ENCODE data around the gene HELB.

The HELB gene

DNA sequence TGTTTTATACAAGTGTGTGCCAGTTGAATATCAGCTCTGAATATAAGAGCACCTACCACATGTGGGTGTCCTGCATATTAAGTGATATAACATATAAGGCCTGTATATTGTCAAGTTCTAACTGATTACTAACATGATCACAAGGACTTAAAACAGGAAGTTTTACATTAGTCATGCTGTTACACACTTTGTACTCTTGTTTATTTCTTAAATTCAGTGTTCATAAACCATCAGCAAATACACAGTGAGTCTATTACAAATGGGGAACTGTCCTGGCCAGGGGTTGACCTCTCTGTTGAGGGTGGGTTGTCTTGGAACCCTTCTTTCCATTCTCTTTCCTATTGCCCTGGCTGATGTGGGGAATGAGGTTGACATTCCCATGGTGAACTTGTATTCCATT, 19.1 kb downstream of the HELB start:
- Mint-ChIP-seq H3K4me1 (peaks cover 30% of the 10 kb centered on the region), H3K27me3 (no peaks in the 10 kb centered on the region), H3K36me3 (ENCODE audit: low read depth) (peaks cover 39% of the 10 kb centered on the region), H3K27ac (no peak overlapping the region), H3K9me3 (no peaks in the 10 kb centered on the region), H3K4me3 (no peak overlapping the region)
- DNase-seq (no peak), ATAC-seq (no peak)

- ATAC-seq (peak; percentile 36), DNase-seq (no peak)
- H3K27ac Mint-ChIP-seq = no peak overlapping the region
- no peak overlapping the region for H3K4me3 Mint-ChIP-seq
- peaks cover 49% of the 10 kb centered on the region for H3K36me3 Mint-ChIP-seq (ENCODE audit: low read depth)
- no peaks in the 10 kb centered on the region for H3K9me3 Mint-ChIP-seq
- H3K27me3 Mint-ChIP-seq = no peaks in the 10 kb centered on the region
- H3K4me1 Mint-ChIP-seq = peaks cover 28% of the 10 kb centered on the region
These were observed 20.7 kb downstream of the HELB start for GRCh38 chr12:66323017-66323416.

GRCh38 chr12:66329941-66330340, 27.6 kb downstream of the HELB start:
- no peak for ATAC-seq
- Mint-ChIP-seq H3K4me3 (no peak overlapping the region), H3K36me3 (ENCODE audit: low read depth) (peaks cover 45% of the 10 kb centered on the region), H3K9me3 (no peaks in the 10 kb centered on the region), H3K27me3 (no peaks in the 10 kb centered on the region), H3K27ac (no peak overlapping the region), H3K4me1 (peaks cover 16% of the 10 kb centered on the region)
- DNase-seq = no peak

GRCh38 chr12:66331016-66331415, 28.7 kb downstream of the HELB start:
- H3K27me3 Mint-ChIP-seq = no peaks in the 10 kb centered on the region
- no peak for ATAC-seq
- peaks cover 44% of the 10 kb centered on the region for H3K36me3 Mint-ChIP-seq (ENCODE audit: low read depth)
- no peak overlapping the region for H3K4me3 Mint-ChIP-seq
- no peak overlapping the region for H3K27ac Mint-ChIP-seq
- H3K9me3 Mint-ChIP-seq = no peaks in the 10 kb centered on the region
- DNase-seq = no peak
- H3K4me1 Mint-ChIP-seq = peaks cover 16% of the 10 kb centered on the region

DNA sequence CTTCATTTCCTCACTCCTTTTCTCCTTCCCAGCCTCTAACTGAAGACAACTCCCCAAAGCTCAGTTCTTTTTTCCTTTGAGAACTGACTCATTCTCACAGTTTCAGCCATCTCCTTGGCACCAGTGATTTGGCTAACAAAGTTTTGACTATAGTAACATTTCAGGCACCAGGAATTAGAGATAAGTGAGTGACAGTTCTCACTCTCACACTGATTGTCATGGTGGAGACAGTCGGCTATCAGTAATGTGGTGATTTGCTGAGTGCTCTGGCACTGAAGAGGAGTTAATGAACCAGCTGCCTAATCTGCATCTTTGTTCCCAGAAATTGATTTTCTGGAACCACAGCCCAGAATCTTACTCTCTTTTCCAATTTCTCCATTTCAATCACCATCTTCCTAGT, 29.5 kb downstream of the HELB start:
- ATAC-seq (peak; percentile 20), DNase-seq (no peak)
- H3K27me3 Mint-ChIP-seq = no peaks in the 10 kb centered on the region
- no peaks in the 10 kb centered on the region for H3K9me3 Mint-ChIP-seq
- H3K27ac Mint-ChIP-seq = no peak overlapping the region
- H3K36me3 Mint-ChIP-seq (ENCODE audit: low read depth) = peaks cover 44% of the 10 kb centered on the region
- H3K4me3 Mint-ChIP-seq = no peak overlapping the region
- peaks cover 16% of the 10 kb centered on the region for H3K4me1 Mint-ChIP-seq

DNA sequence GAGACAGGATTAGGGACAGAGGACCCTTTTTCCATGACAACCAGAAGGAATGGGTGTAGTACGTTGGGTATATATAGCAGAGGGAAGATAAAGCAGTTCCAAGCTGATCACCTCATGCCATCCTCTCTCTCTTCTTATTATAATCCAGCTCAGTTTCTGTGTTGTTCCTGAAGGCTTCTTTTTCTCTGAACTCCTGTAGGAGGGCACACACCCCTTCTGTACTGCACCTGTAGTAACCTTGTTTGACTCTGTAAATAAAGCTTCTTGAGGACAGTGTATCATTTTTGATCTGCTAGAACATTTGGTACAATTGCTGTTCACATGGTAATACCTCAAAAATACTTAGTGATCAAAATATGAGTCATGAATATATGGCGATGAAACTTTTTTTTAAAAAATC, 33.5 kb downstream of the HELB start:
- peaks cover 55% of the 10 kb centered on the region for H3K36me3 Mint-ChIP-seq (ENCODE audit: low read depth)

DNA sequence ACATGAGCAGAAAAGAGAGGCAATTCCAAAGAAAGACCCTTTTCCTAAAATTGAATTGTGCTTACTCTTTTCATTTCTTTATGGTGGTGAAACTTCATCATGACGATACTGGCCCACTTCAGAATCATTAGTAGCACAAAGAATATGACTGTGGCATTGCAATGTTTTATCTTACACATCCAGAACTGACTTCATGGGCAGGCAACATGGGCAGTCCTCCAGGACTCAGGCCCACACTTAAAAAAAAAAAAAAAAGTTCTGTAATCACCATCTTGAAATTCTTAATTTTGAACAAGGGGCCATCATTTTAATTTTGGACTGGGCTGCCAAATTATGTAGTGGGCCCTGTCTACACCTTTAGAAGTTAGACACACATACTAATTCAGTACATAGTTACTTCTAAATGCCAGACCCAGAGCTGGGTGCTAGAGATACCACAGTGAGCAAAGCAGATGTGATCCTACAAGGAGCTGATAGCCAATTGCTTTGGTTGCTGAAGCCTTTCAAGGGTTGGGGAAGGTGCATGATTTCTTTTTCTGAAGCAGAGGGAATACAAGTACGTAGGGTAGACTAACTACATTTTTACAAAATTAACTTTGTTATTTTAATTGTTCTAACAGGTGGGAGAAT, 35.2 kb downstream of the HELB start:
- Mint-ChIP-seq H3K4me1 (peaks cover 3% of the 10 kb centered on the region), H3K36me3 (ENCODE audit: low read depth) (peaks cover 53% of the 10 kb centered on the region), H3K27me3 (no peaks in the 10 kb centered on the region), H3K27ac (no peak overlapping the region), H3K9me3 (peaks cover 23% of the 10 kb centered on the region), H3K4me3 (no peak overlapping the region)
- ATAC-seq (no peak), DNase-seq (no peak)

More for the DNA sequence above, 33.5 kb downstream of the HELB start:
- no peak overlapping the region for H3K4me3 Mint-ChIP-seq
- DNase-seq = no peak
- no peak overlapping the region for H3K27ac Mint-ChIP-seq
- H3K27me3 Mint-ChIP-seq = no peaks in the 10 kb centered on the region
- H3K4me1 Mint-ChIP-seq = peaks cover 9% of the 10 kb centered on the region
- ATAC-seq = no peak
- peaks cover 10% of the 10 kb centered on the region for H3K9me3 Mint-ChIP-seq

DNA sequence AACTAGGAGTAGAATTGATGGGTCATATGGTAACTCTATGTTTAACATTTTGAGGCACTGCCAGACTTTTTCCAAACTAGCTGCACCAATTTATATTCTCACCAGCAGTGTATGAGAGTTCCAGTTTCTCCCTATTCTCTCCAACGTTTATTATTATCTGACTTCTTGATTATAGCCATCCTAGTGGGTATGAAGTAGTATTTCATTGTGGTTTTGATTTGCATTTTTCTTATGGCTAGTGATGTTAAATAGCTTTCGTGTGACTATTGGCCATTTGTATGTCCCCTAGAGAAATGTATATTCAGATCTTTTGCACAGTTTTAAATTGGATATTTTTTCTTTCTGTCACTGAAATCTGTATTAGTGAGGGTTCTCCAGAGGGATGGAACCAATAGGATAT, 37.8 kb downstream of the HELB start:
- Mint-ChIP-seq H3K4me1 (peaks cover 13% of the 10 kb centered on the region), H3K4me3 (no peak overlapping the region), H3K27me3 (no peaks in the 10 kb centered on the region), H3K36me3 (ENCODE audit: low read depth) (peaks cover 63% of the 10 kb centered on the region), H3K27ac (no peak overlapping the region), H3K9me3 (peaks cover 23% of the 10 kb centered on the region)
- DNase-seq (no peak), ATAC-seq (no peak)

- Mint-ChIP-seq H3K36me3 (ENCODE audit: low read depth) (peaks cover 67% of the 10 kb centered on the region), H3K4me3 (no peak overlapping the region), H3K27ac (no peak overlapping the region), H3K9me3 (peaks cover 23% of the 10 kb centered on the region), H3K27me3 (no peaks in the 10 kb centered on the region), H3K4me1 (peaks cover 23% of the 10 kb centered on the region)
- ATAC-seq = no peak
- DNase-seq = no peak
These were observed 38.8 kb downstream of the HELB start for GRCh38 chr12:66341126-66341525.

DNA sequence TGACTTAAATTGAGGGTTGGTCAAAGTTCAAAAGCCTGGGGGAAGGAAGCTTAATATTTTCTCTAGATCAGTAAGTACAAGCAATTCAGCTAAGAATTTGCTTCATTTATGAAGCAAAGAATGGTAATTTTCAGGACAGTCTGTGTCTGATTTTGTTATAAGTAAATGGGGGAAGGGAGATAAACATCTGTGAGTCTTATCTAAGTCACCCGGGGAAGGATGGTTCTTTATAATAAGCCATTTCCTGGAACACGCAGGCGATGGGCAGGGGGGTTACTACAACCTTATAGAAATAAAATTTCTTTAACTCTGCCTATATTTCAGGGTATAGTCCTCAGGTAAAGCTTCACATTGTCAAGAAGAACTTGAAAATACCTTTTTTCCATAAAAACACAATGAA, 42.9 kb downstream of the HELB start:
- Mint-ChIP-seq H3K27ac (peak overlapping the region; percentile 39), H3K36me3 (ENCODE audit: low read depth) (peaks cover 55% of the 10 kb centered on the region), H3K4me3 (no peak overlapping the region), H3K27me3 (no peaks in the 10 kb centered on the region), H3K9me3 (peaks cover 16% of the 10 kb centered on the region), H3K4me1 (peaks cover 31% of the 10 kb centered on the region)
- no peak for DNase-seq
- ATAC-seq = no peak

GRCh38 chr12:66345956-66346355, 43.7 kb downstream of the HELB start:
- H3K4me1 Mint-ChIP-seq = peaks cover 31% of the 10 kb centered on the region
- DNase-seq (no peak), ATAC-seq (no peak)
- no peaks in the 10 kb centered on the region for H3K27me3 Mint-ChIP-seq
- peaks cover 11% of the 10 kb centered on the region for H3K9me3 Mint-ChIP-seq
- H3K27ac Mint-ChIP-seq = no peak overlapping the region
- peaks cover 49% of the 10 kb centered on the region for H3K36me3 Mint-ChIP-seq (ENCODE audit: low read depth)
- H3K4me3 Mint-ChIP-seq = no peak overlapping the region

DNA sequence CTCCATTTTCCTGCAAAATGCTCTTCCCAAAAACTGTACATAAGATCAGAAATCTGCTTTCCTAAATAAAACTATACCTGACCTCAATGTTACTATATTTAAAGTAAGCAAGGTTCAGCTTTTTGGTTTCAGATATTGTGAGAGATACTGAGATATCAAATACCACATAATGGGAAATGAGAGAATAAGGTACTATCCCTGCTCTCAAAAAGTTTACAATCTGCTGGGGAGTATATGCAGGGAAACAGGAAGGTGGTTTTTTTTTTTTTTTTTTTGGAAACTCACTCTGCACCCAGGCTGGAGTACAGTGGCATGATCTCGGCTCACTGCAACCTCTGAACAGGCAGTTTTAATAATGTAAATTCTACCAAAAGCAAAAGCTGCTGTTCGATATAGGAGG, 49.0 kb downstream of the HELB start:
- H3K4me1 Mint-ChIP-seq = peaks cover 7% of the 10 kb centered on the region
- H3K27me3 Mint-ChIP-seq = no peaks in the 10 kb centered on the region
- peaks cover 21% of the 10 kb centered on the region for H3K36me3 Mint-ChIP-seq (ENCODE audit: low read depth)
- DNase-seq = no peak
- H3K27ac Mint-ChIP-seq = no peak overlapping the region
- no peak overlapping the region for H3K4me3 Mint-ChIP-seq
- no peaks in the 10 kb centered on the region for H3K9me3 Mint-ChIP-seq
- no peak for ATAC-seq

GRCh38 chr12:66352197-66352596, 49.9 kb downstream of the HELB start:
- Mint-ChIP-seq H3K4me1 (no peaks in the 10 kb centered on the region), H3K27me3 (no peaks in the 10 kb centered on the region), H3K27ac (no peak overlapping the region), H3K9me3 (no peaks in the 10 kb centered on the region), H3K36me3 (ENCODE audit: low read depth) (peaks cover 15% of the 10 kb centered on the region), H3K4me3 (no peak overlapping the region)
- DNase-seq (no peak), ATAC-seq (no peak)

DNA sequence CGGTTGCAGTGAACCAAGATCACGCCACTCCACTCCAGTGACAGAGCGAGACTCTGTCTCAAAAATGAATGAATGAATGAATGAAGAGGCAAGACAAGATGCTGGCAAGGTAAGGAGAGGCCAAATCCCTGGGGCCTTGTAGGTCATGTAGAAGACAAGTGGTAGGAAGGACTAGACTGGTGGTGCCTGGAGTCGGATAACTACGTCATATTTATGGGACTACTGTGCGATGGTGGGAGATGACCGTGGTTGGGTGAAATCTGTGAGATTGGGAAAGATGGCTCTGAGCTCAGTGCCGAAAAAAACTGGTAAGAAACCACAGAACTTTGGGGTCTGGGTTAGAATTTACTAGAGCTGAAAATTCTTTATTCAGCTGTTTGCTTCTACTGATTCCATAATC, 50.6 kb downstream of the HELB start:
- peaks cover 14% of the 10 kb centered on the region for H3K36me3 Mint-ChIP-seq (ENCODE audit: low read depth)
- H3K4me1 Mint-ChIP-seq = no peaks in the 10 kb centered on the region
- no peaks in the 10 kb centered on the region for H3K9me3 Mint-ChIP-seq
- H3K4me3 Mint-ChIP-seq = no peak overlapping the region
- H3K27ac Mint-ChIP-seq = no peak overlapping the region
- DNase-seq (no peak), ATAC-seq (no peak)
- H3K27me3 Mint-ChIP-seq = no peaks in the 10 kb centered on the region

GRCh38 chr12:66354291-66354690, 52.0 kb downstream of the HELB start:
- no peaks in the 10 kb centered on the region for H3K27me3 Mint-ChIP-seq
- no peak for DNase-seq
- no peaks in the 10 kb centered on the region for H3K9me3 Mint-ChIP-seq
- no peaks in the 10 kb centered on the region for H3K4me1 Mint-ChIP-seq
- no peak for ATAC-seq
- H3K36me3 Mint-ChIP-seq (ENCODE audit: low read depth) = peaks cover 11% of the 10 kb centered on the region
- no peak overlapping the region for H3K4me3 Mint-ChIP-seq
- H3K27ac Mint-ChIP-seq = no peak overlapping the region

- Mint-ChIP-seq H3K9me3 (no peaks in the 10 kb centered on the region), H3K4me1 (no peaks in the 10 kb centered on the region), H3K36me3 (ENCODE audit: low read depth) (peaks cover 2% of the 10 kb centered on the region), H3K27ac (no peak overlapping the region), H3K27me3 (no peaks in the 10 kb centered on the region), H3K4me3 (no peak overlapping the region)
- DNase-seq (no peak), ATAC-seq (no peak)
These were observed 57.0 kb downstream of the HELB start for GRCh38 chr12:66359300-66359699.

All from activated naive CD8-positive, alpha-beta T cell treated with anti-CD3 and anti-CD28 coated beads, Interleukin-2, amount 50 U/mL, for 24 hours (primary cell).